K562 (cell line): ENCODE data around the gene WNT3. TPM values are rescaled to one million over a fixed set of nuclear protein-coding genes. Genes with fewer than 3 reads are reported as not detected.

ENCODE experiments used
- ATAC-seq: fragments of 200-7000 bp; cut with Tn5 transposase; 3 replicates; pipeline ENCODE4 v1.9.1; 2020; ENCODE audit warnings: moderate library complexity
- BruUV-seq: library from RNA; stranded (reverse); fragments of 400-500 nt; replicated peaks from 2 replicates; lab custom pipeline; 2021; lab: Mats Ljungman, UMichigan
- CTCF ChIA-PET: fragments of 300-600 bp; formaldehyde crosslinking; extraction: SDS; loops from one replicate; lab custom pipeline; 2021; ENCODE audit warnings: low intra/inter-chr PET ratio; lab: Yijun Ruan, JAX
- POLR2A ChIA-PET: fragments of 300-600, 350-650 bp; sonication (Branson Sonifier 250); formaldehyde crosslinking; extraction: SDS; loops from one replicate; lab custom pipeline; 2021; ENCODE audit warnings: antibody characterized with exemption, inconsistent platforms; lab: Yijun Ruan, JAX
- DNase-seq, 4 experiments: peaks; one replicate each; pipeline versions ENCODE4 v3.0.0 to v3.0.0-alpha.2; 2011 to 2018; ENCODE audit warnings: low spot score in 3 of 4, mixed read lengths in 3 of 4; ENCODE audit errors: extremely low read depth in 1 of 4
- FAIRE-seq: peaks from 2 replicates; lab custom pipeline; 2011; peaks lifted over from hg19 to GRCh38; lab: Jason Lieb, UNC
- H2AFZ ChIP-seq: 2 replicates; pipeline ENCODE4 v1.6.0; 2011; ENCODE audit warnings: low read depth, low read length, control low read depth, inconsistent platforms
- H3K27ac ChIP-seq: fragments of 200-600 bp; 3 replicates; pipeline ENCODE4 v1.8.0; 2011; ENCODE audit warnings: low read depth, mild to moderate bottlenecking, control low read depth, inconsistent platforms, low read length, moderate library complexity, mixed read lengths; ENCODE audit errors: extremely low read depth
- H3K27me3 ChIP-seq, 2 experiments: fragments of 300-600 bp in 1 of 2; 2 replicates in 1 of 2; 3 replicates in 1 of 2; pipeline versions ENCODE4 v1.6.0 to v1.8.0; 2011; ENCODE audit warnings: inconsistent platforms in 2 of 2, low read length in 2 of 2, mild to moderate bottlenecking in 1 of 2, mixed read lengths in 1 of 2, moderate library complexity in 1 of 2; ENCODE audit not compliant: control insufficient read depth in 2 of 2, insufficient read depth in 2 of 2
- H3K36me3 ChIP-seq: fragments of 300-600 bp; 3 replicates; pipeline ENCODE4 v1.8.0; 2011; ENCODE audit warnings: mild to moderate bottlenecking, low read length, inconsistent platforms; ENCODE audit not compliant: control insufficient read depth, insufficient read depth
- H3K4me1 ChIP-seq, 2 experiments: fragments of 200-600 bp in 1 of 2; replicated peaks in 1 of 2; 2 replicates in 1 of 2; 3 replicates in 1 of 2; pipeline versions ENCODE4 v1.5.1 to v1.8.0; 2011; ENCODE audit warnings: inconsistent platforms in 2 of 2, low read length in 2 of 2, mild to moderate bottlenecking in 1 of 2, mixed read lengths in 1 of 2, moderate library complexity in 1 of 2; ENCODE audit not compliant: control insufficient read depth in 2 of 2, insufficient read depth in 2 of 2
- H3K4me2 ChIP-seq: 2 replicates; pipeline ENCODE4 v1.6.1; 2011; ENCODE audit warnings: low read length, control low read depth, inconsistent platforms, mixed read lengths; ENCODE audit not compliant: insufficient read depth
- H3K4me3 ChIP-seq: fragments of 200-600 bp; sonication (generic), shearing (Covaris generic); 2 replicates; pipeline ENCODE4 v1.5.1; 2016; ENCODE audit warnings: control low read depth, inconsistent platforms
- H3K79me2 ChIP-seq: fragments of 200-600 bp; 3 replicates; pipeline ENCODE4 v1.8.0; 2011; ENCODE audit warnings: low read length, inconsistent platforms; ENCODE audit not compliant: control insufficient read depth, insufficient read depth
- H3K9ac ChIP-seq, 2 experiments: 2 replicates each; pipeline versions ENCODE4 v1.6.0 to v1.6.1; 2011; ENCODE audit warnings: low read depth in 2 of 2, low read length in 2 of 2, control low read depth in 1 of 2, inconsistent platforms in 1 of 2, mild to moderate bottlenecking in 1 of 2, mixed read lengths in 1 of 2; ENCODE audit not compliant: insufficient read depth in 1 of 2
- H3K9me1 ChIP-seq: one replicate; pipeline ENCODE4 v1.6.0; 2011; ENCODE audit warnings: inconsistent platforms, mild to moderate bottlenecking, low read length, moderate library complexity; ENCODE audit not compliant: control insufficient read depth, insufficient read depth
- H3K9me3 ChIP-seq: replicated peaks from 2 replicates; pipeline ENCODE4 v1.5.1; 2011; ENCODE audit warnings: low read depth, low read length, inconsistent platforms; ENCODE audit not compliant: control insufficient read depth, insufficient read depth
- H4K20me1 ChIP-seq: replicated peaks from 2 replicates; pipeline ENCODE4 v1.6.1; 2011; ENCODE audit warnings: low read length, inconsistent platforms, mixed read lengths; ENCODE audit not compliant: control insufficient read depth, insufficient read depth
- ATF4 ChIP-seq: fragments of 450-650 bp; formaldehyde crosslinking; IDR thresholded peaks from 2 replicates; pipeline ENCODE4 v1.4.0; 2022; ENCODE audit warnings: mild to moderate bottlenecking, moderate library complexity
- C11orf30 ChIP-seq: fragments of 450-650 bp; IDR thresholded peaks from 2 replicates; pipeline ENCODE4 v1.6.1; 2016; ENCODE audit warnings: low read depth, mild to moderate bottlenecking
- HMGXB4 ChIP-seq: sonication (generic); formaldehyde crosslinking; IDR thresholded peaks from 2 replicates; pipeline ENCODE4 v1.8.1; 2023; ENCODE audit warnings: mild to moderate bottlenecking, missing genetic modification reagents
- MAFF ChIP-seq: IDR thresholded peaks from 2 replicates; pipeline ENCODE4 v1.6.1; 2012; ENCODE audit warnings: low read length, improper control_type of control experiment
- RBM39 ChIP-seq: fragments of 200-400 bp; formaldehyde crosslinking; optimal IDR thresholded peaks from 2 replicates; pipeline ENCODE3; 2018; ENCODE audit warnings: low read depth, low read length
- SMC3 ChIP-seq: conservative IDR thresholded peaks from 2 replicates; pipeline ENCODE4 v1.6.1; 2011; ENCODE audit warnings: low read depth, low read length, improper control_type of control experiment; ENCODE audit not compliant: insufficient read depth
- SP2 ChIP-seq: IDR thresholded peaks from 2 replicates; pipeline ENCODE4 v1.6.1; 2011; ENCODE audit warnings: mild to moderate bottlenecking, low read depth, low read length, moderate library complexity; ENCODE audit not compliant: poor library complexity, severe bottlenecking; ENCODE audit errors: extremely low read depth
- ZBTB40 ChIP-seq, 2 experiments: fragments of 450-650 bp in 1 of 2; sonication (generic) in 1 of 2; formaldehyde crosslinking in 1 of 2; IDR thresholded peaks; 2 replicates each; pipeline versions ENCODE4 v1.7.1 to v1.9.0; 2016 to 2022; ENCODE audit warnings: inconsistent platforms in 1 of 2, mild to moderate bottlenecking in 1 of 2, missing genetic modification reagents in 1 of 2
- ZNF124 ChIP-seq: sonication (generic); formaldehyde crosslinking; IDR thresholded peaks from 2 replicates; pipeline ENCODE4 v1.8.1; 2022; ENCODE audit warnings: missing genetic modification reagents
- ZNF316 ChIP-seq: fragments of 450-650 bp; IDR thresholded peaks from 2 replicates; pipeline ENCODE4 v1.6.1; 2016
- WGBS: fragments of 100-300 bp; shearing (Covaris generic); methylation state at CpG from one replicate; pipeline ENCODE4 v1.1.6; 2016; ENCODE audit warnings: low coverage, mixed read lengths; ENCODE audit not compliant: insufficient coverage; ENCODE audit errors: missing lambda C conversion rate; 5-methylcytosine and 5-hydroxymethylcytosine counted together
- in situ Hi-C: fragments of 300-500 bp; cut with MboI; formaldehyde crosslinking; loops from 4 replicates; pipeline ENCODE4 v1.15.0; 2018; ENCODE audit warnings: inconsistent platforms, mixed read lengths
- intact Hi-C: fragments of 100-400 bp; cut with micrococcal nuclease; formaldehyde crosslinking; loops from 2 replicates; pipeline ENCODE4 v1.14.2; 2022
- polyA plus RNA-seq, 8 experiments: library from polyadenylated mRNA; depleted of rRNA in 4 of 8; stranded (reverse) in 5 of 8; unstranded in 3 of 8; fragments of >200 nt; fragmentation: Nextera tagmentation in 2 of 8; fragmentation: Illumina TruSeq in 1 of 8; extraction: Ambion mirVana in 2 of 8; extraction: Trizol in 1 of 8; gene quantifications; 2 replicates each; pipeline versions ENCODE4 v1.2.1 to v1.2.3, GENCODE V29; 2011 to 2014; ENCODE audit warnings: inconsistent platforms in 1 of 8, missing spikeins in 1 of 8
- total RNA-seq, 7 experiments: library from RNA; depleted of rRNA in 6 of 7; stranded (reverse); fragments of >200 nt in 6 of 7; fragmentation: Illumina TruSeq in 2 of 7; extraction: Trizol in 2 of 7; gene quantifications; 2 replicates each; pipeline versions ENCODE4 v1.2.1 to v1.2.3, GENCODE V29; 2011 to 2021; ENCODE audit warnings: low replicate concordance in 1 of 7

Gene WNT3
- total and polyA plus RNA-seq, 9 of the 15 experiments (the other 6 are each of a cell fraction or from before 2014, with no cell fraction given), result 1.5 to 6.1 (median 3.3) TPM

GRCh38 chr17:46730026-46730425 is 88.5 kb downstream of the WNT3 start:
- WGBS, result 84% methylated on average over 2 of the region's 2 CpGs
- no peak for TF ChIP-seq ZNF124 (CRISPR knock-in tag)
- no peak for TF ChIP-seq SMC3
- TF ChIP-seq ZNF316, result peak; percentile 93
- TF ChIP-seq MAFF, result peak; percentile 17; the same call in 1 of the 2 replicates
- TF ChIP-seq ATF4, result no peak
- TF ChIP-seq RBM39, result no peak
- TF ChIP-seq C11orf30, result peak; percentile 79
- TF ChIP-seq HMGXB4, result no peak
- TF ChIP-seq ZBTB40 (IDR thresholded peaks at IDR 0.05), result no peak
- no peak for TF ChIP-seq ZBTB40 (CRISPR knock-in tag; IDR thresholded peaks at IDR 0.05)
- TF ChIP-seq SP2, result no peak

More at GRCh38 chr17:46730026-46730425, 88.5 kb downstream of the WNT3 start:
- Histone ChIP-seq H3K79me2 (no peaks in the 10 kb centered on the region), H3K27ac (no peak overlapping the region), H2AFZ (no peak overlapping the region), H4K20me1 (no peaks in the 10 kb centered on the region), H3K4me3 (no peak overlapping the region), H3K27me3 (no peaks in the 10 kb centered on the region), H3K4me2 (no peak overlapping the region), H3K9ac (no peak overlapping the region), H3K36me3 (peaks cover 29% of the 10 kb centered on the region), H3K9me1 (no peaks in the 10 kb centered on the region), H3K4me1 (peaks cover 0 to 3% of the 10 kb centered on the region in 2 experiments; a peak in 1 of 5 replicates), H3K9me3 (no peaks in the 10 kb centered on the region)
- ATAC-seq (no peak), FAIRE-seq (no peak), DNase-seq (no peak)
- ChIA-PET CTCF (no interaction called here), POLR2A (no interaction called here)
- intact Hi-C loops, result no loop called here
- in situ Hi-C loops, result no loop called here
- no TSS peak for BruUV-seq
